Mesothelial cell of epicardium (in vitro differentiated cells): Measurements from ENCODE around the gene ANKRD7. TPM values are rescaled to one million over a fixed set of nuclear protein-coding genes. Genes with fewer than 3 reads are reported as not detected.
A peak's percentile ranks its signal among the peaks of the same experiment; 100 is the strongest.

ENCODE experiments used
- DNase-seq, 2 experiments: peaks; one replicate each; pipeline ENCODE4 v3.0.0; 2021; ENCODE audit warnings: low spot score in 2 of 2; ENCODE audit not compliant: unreplicated experiment in 2 of 2
- H3K27ac Mint-ChIP-seq: 2 replicates; pipeline ENCODE4 v1.8.0; 2021; ENCODE audit warnings: mixed read lengths
- H3K27me3 Mint-ChIP-seq: 2 replicates; pipeline ENCODE4 v1.8.0; 2021; ENCODE audit warnings: low read depth, mixed read lengths
- H3K36me3 Mint-ChIP-seq: 2 replicates; pipeline ENCODE4 v1.8.0; 2021; ENCODE audit warnings: mixed read lengths
- H3K4me1 Mint-ChIP-seq: 2 replicates; pipeline ENCODE4 v1.8.0; 2021; ENCODE audit warnings: mixed read lengths
- H3K4me3 Mint-ChIP-seq: 2 replicates; pipeline ENCODE4 v1.8.0; 2021; ENCODE audit warnings: mild to moderate bottlenecking, moderate library complexity, mixed read lengths
- H3K9me3 Mint-ChIP-seq: 2 replicates; pipeline ENCODE4 v1.8.0; 2021; ENCODE audit warnings: mixed read lengths
- CTCF ChIP-seq: fragments of 200-600 bp; sonication (generic); IDR thresholded peaks from one replicate; pipeline ENCODE4 v1.5.0; 2021; ENCODE audit warnings: antibody characterized with exemption; ENCODE audit not compliant: unreplicated experiment
- total RNA-seq: library from RNA; stranded (reverse); gene quantifications from 3 replicates; pipeline ENCODE4 v1.2.1, GENCODE V29; 2021

The ANKRD7 gene
- total RNA-seq, 1 donor from 2014 or later, result not detected

GRCh38 chr7:118218413-118219156 is 5.9 kb upstream of the ANKRD7 start:
- peaks cover 5% of the 10 kb centered on the region for H3K9me3 Mint-ChIP-seq
- TF ChIP-seq CTCF, result no peak
- H3K4me1 Mint-ChIP-seq, result peaks cover 10% of the 10 kb centered on the region
- H3K4me3 Mint-ChIP-seq, result no peak overlapping the region
- peak overlapping the region; percentile 47 for H3K27ac Mint-ChIP-seq
- no peaks in the 10 kb centered on the region for H3K27me3 Mint-ChIP-seq
- H3K36me3 Mint-ChIP-seq, result no peaks in the 10 kb centered on the region
- no peak for DNase-seq

GRCh38 chr7:118219157-118219512 is 5.4 kb upstream of the ANKRD7 start:
- H3K4me1 Mint-ChIP-seq, result peaks cover 10% of the 10 kb centered on the region
- no peak overlapping the region for H3K4me3 Mint-ChIP-seq
- no peak for TF ChIP-seq CTCF
- peak overlapping the region; percentile 47 for H3K27ac Mint-ChIP-seq
- no peaks in the 10 kb centered on the region for H3K27me3 Mint-ChIP-seq
- DNase-seq, result no peak
- H3K36me3 Mint-ChIP-seq, result no peaks in the 10 kb centered on the region
- peaks cover 5% of the 10 kb centered on the region for H3K9me3 Mint-ChIP-seq

- Mint-ChIP-seq H3K4me3 (no peak overlapping the region), H3K27me3 (no peaks in the 10 kb centered on the region), H3K9me3 (no peaks in the 10 kb centered on the region), H3K36me3 (no peaks in the 10 kb centered on the region), H3K4me1 (peaks cover 10% of the 10 kb centered on the region), H3K27ac (no peak overlapping the region)
- TF ChIP-seq CTCF, result no peak
- no peak for DNase-seq
These were observed 3.9 kb upstream of the ANKRD7 start for GRCh38 chr7:118220583-118220982.

- no peaks in the 10 kb centered on the region for H3K9me3 Mint-ChIP-seq
- DNase-seq, result no peak
- TF ChIP-seq CTCF, result no peak
- H3K27ac Mint-ChIP-seq, result no peak overlapping the region
- H3K36me3 Mint-ChIP-seq, result no peaks in the 10 kb centered on the region
- H3K4me3 Mint-ChIP-seq, result no peak overlapping the region
- peaks cover 10% of the 10 kb centered on the region for H3K4me1 Mint-ChIP-seq
- no peaks in the 10 kb centered on the region for H3K27me3 Mint-ChIP-seq
These were observed 1.9 kb upstream of the ANKRD7 start for GRCh38 chr7:118222591-118222990.

GRCh38 chr7:118232837-118233236 is 8.3 kb downstream of the ANKRD7 start:
- H3K4me3 Mint-ChIP-seq, result no peak overlapping the region
- H3K36me3 Mint-ChIP-seq, result no peaks in the 10 kb centered on the region
- H3K27me3 Mint-ChIP-seq, result no peaks in the 10 kb centered on the region
- H3K4me1 Mint-ChIP-seq, result no peaks in the 10 kb centered on the region
- no peaks in the 10 kb centered on the region for H3K9me3 Mint-ChIP-seq
- H3K27ac Mint-ChIP-seq, result no peak overlapping the region
- TF ChIP-seq CTCF, result no peak
- DNase-seq, result no peak
